Activated CD8-positive, alpha-beta T cell treated with anti-CD3 and anti-CD28 coated beads for 36 hours (primary cell): ENCODE measurements around the gene KRT28. TPM values are rescaled to one million over a fixed set of nuclear protein-coding genes. Genes with fewer than 3 reads are reported as not detected.

Experiments used
- ATAC-seq: fragments of 200-7000 bp; cut with Tn5 transposase; one replicate; pipeline ENCODE4 v1.10.0; 2021; ENCODE audit warnings: mild to moderate bottlenecking, moderate library complexity
- CTCF ChIA-PET: fragments of 350-600 bp; sonication (Branson Sonifier 250); formaldehyde crosslinking; loops from one replicate; lab custom pipeline; 2021; ENCODE audit warnings: antibody characterized with exemption; lab: Charles Lee
- POLR2A ChIA-PET: fragments of 350-600 bp; sonication (Branson Sonifier 250); formaldehyde crosslinking; loops from one replicate; lab custom pipeline; 2021; ENCODE audit warnings: antibody characterized with exemption; lab: Charles Lee
- DNase-seq: peaks from one replicate; pipeline ENCODE4 v3.0.0-alpha.2; 2020
- H3K27ac Mint-ChIP-seq: one replicate; pipeline ENCODE4 v1.8.0; 2021; ENCODE audit warnings: mild to moderate bottlenecking, mixed read lengths
- H3K27me3 Mint-ChIP-seq: one replicate; pipeline ENCODE4 v1.8.0; 2021; ENCODE audit warnings: mixed read lengths
- H3K36me3 Mint-ChIP-seq: one replicate; pipeline ENCODE4 v1.8.0; 2021; ENCODE audit warnings: low read depth, mixed read lengths
- H3K4me1 Mint-ChIP-seq: one replicate; pipeline ENCODE4 v1.8.0; 2021; ENCODE audit warnings: low read depth, mixed read lengths
- H3K4me3 Mint-ChIP-seq: one replicate; pipeline ENCODE4 v1.8.0; 2021; ENCODE audit warnings: mild to moderate bottlenecking, moderate library complexity, mixed read lengths
- H3K9me3 Mint-ChIP-seq: one replicate; pipeline ENCODE4 v1.8.0; 2021; ENCODE audit warnings: mixed read lengths
- CTCF ChIP-seq: fragments of 200-600 bp; IDR thresholded peaks from one replicate; pipeline ENCODE4 v1.8.0; 2022; ENCODE audit warnings: antibody characterized with exemption, mild to moderate bottlenecking
- intact Hi-C: fragments of 100-400 bp; cut with micrococcal nuclease; formaldehyde crosslinking; loops from one replicate; pipeline ENCODE4 v1.10.0; 2022
- total RNA-seq, 2 experiments: library from RNA; stranded (reverse); gene quantifications; one replicate each; pipeline ENCODE4 v1.2.3, GENCODE V29; 2021

Gene KRT28
- total RNA-seq, 2 experiments from 2014 or later: not detected

- H3K27ac Mint-ChIP-seq: no peak overlapping the region
- no peaks in the 10 kb centered on the region for H3K9me3 Mint-ChIP-seq
- peaks cover 15% of the 10 kb centered on the region for H3K27me3 Mint-ChIP-seq
- H3K4me3 Mint-ChIP-seq: no peak overlapping the region
- H3K4me1 Mint-ChIP-seq: no peaks in the 10 kb centered on the region
- ChIA-PET CTCF (interaction anchor here (1.0 kb wide), 1 partner anchor 868 kb away, joined by 3 read pairs; no protein-coding TSS in a partner anchor), POLR2A (no interaction called here)
- intact Hi-C loops: no loop called here
- DNase-seq (no peak), ATAC-seq (no peak)
- no peaks in the 10 kb centered on the region for H3K36me3 Mint-ChIP-seq
- no peak for TF ChIP-seq CTCF
Measured at GRCh38 chr17:40793832-40794231, 5.9 kb downstream of the KRT28 start.

GRCh38 chr17:40791787-40792436 lies 7.8 kb downstream of the KRT28 start:
- ChIA-PET CTCF (interaction anchor here (0.7 to 2.4 kb wide), 6 partner anchors 11 to 168 kb away, joined by 3 to 7 read pairs (median 3); no protein-coding TSS in a partner anchor), POLR2A (interaction anchor here (0.9 to 1.3 kb wide), 2 partner anchors 176 to 237 kb away, joined by 3 to 4 read pairs; no protein-coding TSS in a partner anchor)
- no peaks in the 10 kb centered on the region for H3K4me1 Mint-ChIP-seq
- H3K4me3 Mint-ChIP-seq: no peak overlapping the region
- intact Hi-C loops: no loop called here
- no peak overlapping the region for H3K27ac Mint-ChIP-seq
- H3K27me3 Mint-ChIP-seq: peaks cover 14% of the 10 kb centered on the region
- peak; percentile 34 for TF ChIP-seq CTCF
- no peaks in the 10 kb centered on the region for H3K9me3 Mint-ChIP-seq
- no peaks in the 10 kb centered on the region for H3K36me3 Mint-ChIP-seq
- no peak for ATAC-seq
- DNase-seq: no peak

DNA sequence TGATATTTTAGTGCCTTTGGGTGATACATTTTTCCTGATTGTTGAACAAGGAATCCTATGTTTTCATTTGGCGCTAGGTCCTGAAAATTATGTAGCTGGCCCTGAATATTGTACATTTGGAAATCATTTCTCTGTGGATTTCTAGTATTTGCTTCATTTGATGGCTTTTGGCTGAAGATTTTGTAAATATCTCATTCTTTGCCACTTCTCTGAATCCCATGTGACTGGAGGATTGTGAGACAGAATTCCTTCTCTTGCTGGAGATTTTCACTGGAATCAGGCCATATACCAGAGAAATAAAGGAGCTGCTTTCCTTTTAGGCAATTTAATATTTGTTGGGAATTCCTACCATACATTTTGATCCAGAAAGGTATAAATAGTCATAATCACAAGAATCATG lies 8.6 kb downstream of the KRT28 start:
- ChIA-PET CTCF (interaction anchor here (0.7 to 2.4 kb wide), 6 partner anchors 10 to 167 kb away, joined by 3 to 7 read pairs (median 3); no protein-coding TSS in a partner anchor), POLR2A (interaction anchor here (0.9 to 1.3 kb wide), 2 partner anchors 175 to 237 kb away, joined by 3 to 4 read pairs; no protein-coding TSS in a partner anchor)
- Mint-ChIP-seq H3K36me3 (no peaks in the 10 kb centered on the region), H3K27me3 (peaks cover 8% of the 10 kb centered on the region), H3K9me3 (no peaks in the 10 kb centered on the region), H3K27ac (no peak overlapping the region), H3K4me1 (no peaks in the 10 kb centered on the region), H3K4me3 (no peak overlapping the region)
- DNase-seq (no peak), ATAC-seq (no peak)
- intact Hi-C loops: no loop called here
- no peak for TF ChIP-seq CTCF

- Mint-ChIP-seq H3K36me3 (no peaks in the 10 kb centered on the region), H3K27ac (no peak within 1 kb of the TSS), H3K27me3 (peaks cover 29% of the 10 kb centered on the region), H3K4me1 (no peaks in the 10 kb centered on the region), H3K4me3 (no peak within 1 kb of the TSS), H3K9me3 (no peaks in the 10 kb centered on the region)
- TF ChIP-seq CTCF: no peak
- intact Hi-C loops: loop anchor here (10.0 kb wide), 1 partner anchor 158 kb away; no protein-coding TSS in a partner anchor
- DNase-seq (no peak), ATAC-seq (no peak)
- ChIA-PET POLR2A (no interaction called here), CTCF (no interaction called here)
Measured at GRCh38 chr17:40782450-40782849, 17.3 kb downstream of the KRT28 start, which contains the start of gene KRT27. KRT27 (minus strand) TSS chr17:40782550; CDS start chr17:40782493, 57 bp downstream.
